ENCODE measurements around the gene DRD1.

- TF ChIP-seq GATA2 (IDR thresholded peaks at IDR 0.05; ENCODE audit: low read depth, low read length): no peak
- no peak for TF ChIP-seq GATA3 (IDR thresholded peaks at IDR 0.05; ENCODE audit: low read depth, low read length)
Measured at GRCh38 chr5:175465282-175465681, 21.3 kb upstream of the DRD1 start.
